ENCODE results near the gene SLC2A1.
"Not testable (repeated sequence)": the region's sequence is repeated elsewhere in the genome, so short reads cannot be mapped to it uniquely, and the experiment has no call there.

Gene SLC2A1

DNA sequence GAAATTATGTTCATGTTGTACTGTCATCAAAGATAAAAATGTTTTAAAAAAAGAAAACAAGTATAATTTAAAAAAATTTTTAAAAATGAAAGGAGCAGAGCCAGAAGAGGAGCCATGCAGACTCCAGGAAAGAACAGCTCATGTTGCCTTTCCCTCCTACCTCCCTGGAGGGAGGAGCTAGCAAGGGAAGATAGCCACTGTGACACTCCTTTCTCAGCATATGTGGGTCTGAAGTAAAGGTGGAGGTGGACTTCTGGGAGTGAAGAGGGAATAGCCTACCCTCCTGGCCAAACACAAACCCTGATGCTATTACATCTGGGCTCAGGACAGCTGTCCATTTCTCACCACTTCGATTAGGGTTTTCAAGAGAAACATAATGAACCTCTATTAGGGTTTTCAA, 54.2 kb downstream of the SLC2A1 start:
- no peak for DNase-seq (ENCODE audit: extremely low spot score)
- ChIA-PET CTCF (interaction anchor here (1.7 to 2.2 kb wide), 2 partner anchors 9 to 169 kb away, joined by 8 to 9 read pairs; no protein-coding TSS in a partner anchor), POLR2A (no interaction called here)
- TF ChIP-seq CTCF (IDR thresholded peaks at IDR 0.05; ENCODE audit: control extremely low read depth, extremely low read depth, low read depth, missing control alignments): no peak

GRCh38 chr1:42899960-42900359, 58.7 kb downstream of the SLC2A1 start:
- CTCF ChIA-PET: interaction anchor here (1.0 to 2.6 kb wide), 4 partner anchors 13 to 173 kb away, joined by 4 to 9 read pairs (median 6); no protein-coding TSS in a partner anchor
- POLR2A ChIA-PET; DNase-seq (ENCODE audit: extremely low spot score): not testable (repeated sequence)

GRCh38 chr1:42891465-42892138, 67.1 kb downstream of the SLC2A1 start:
- no peak for DNase-seq (ENCODE audit: extremely low spot score)

DNA sequence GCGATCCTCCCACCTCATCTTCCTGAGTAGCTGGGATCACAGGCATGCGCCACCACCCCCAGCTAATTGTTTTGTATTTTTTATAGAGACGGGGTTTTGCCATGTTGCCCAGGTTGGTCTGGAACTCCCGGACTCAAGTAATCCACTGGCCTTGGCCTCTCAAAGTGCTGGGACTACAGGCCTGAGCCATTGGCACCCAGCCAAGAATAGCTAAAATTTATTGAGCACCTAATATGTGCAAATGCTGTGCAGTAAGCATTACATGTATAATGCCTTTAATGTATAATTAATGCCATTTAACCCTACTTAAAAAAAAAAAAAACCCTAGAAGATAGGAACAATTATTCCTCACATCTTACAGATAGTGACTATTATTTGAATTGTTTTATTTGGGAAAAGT, 69.4 kb downstream of the SLC2A1 start:
- POLR2A ChIA-PET: no interaction called here
- CTCF ChIA-PET: interaction anchor here (1.4 to 1.8 kb wide), 3 partner anchors 9 to 184 kb away, joined by 3 to 5 read pairs (median 5); no protein-coding TSS in a partner anchor
- TF ChIP-seq CTCF (IDR thresholded peaks at IDR 0.05; ENCODE audit: control extremely low read depth, extremely low read depth, low read depth, missing control alignments): no peak
- no peak for DNase-seq (ENCODE audit: extremely low spot score)

More at GRCh38 chr1:42891465-42892138, 67.1 kb downstream of the SLC2A1 start:
- no peak for TF ChIP-seq CTCF (IDR thresholded peaks at IDR 0.05; ENCODE audit: control extremely low read depth, extremely low read depth, low read depth, missing control alignments)
- ChIA-PET POLR2A (no interaction called here), CTCF (no interaction called here)

GRCh38 chr1:42888013-42888633, 70.5 kb downstream of the SLC2A1 start:
- no peak for TF ChIP-seq CTCF (IDR thresholded peaks at IDR 0.05; ENCODE audit: control extremely low read depth, extremely low read depth, low read depth, missing control alignments)
- DNase-seq (ENCODE audit: extremely low spot score): no peak
- ChIA-PET POLR2A (no interaction called here), CTCF (interaction anchor here (0.7 to 1.8 kb wide), 2 partner anchors 27 to 186 kb away, joined by 3 to 5 read pairs; no protein-coding TSS in a partner anchor)

GRCh38 chr1:42887366-42887765, 71.3 kb downstream of the SLC2A1 start:
- DNase-seq (ENCODE audit: extremely low spot score): no peak
- no peak for TF ChIP-seq CTCF (IDR thresholded peaks at IDR 0.05; ENCODE audit: control extremely low read depth, extremely low read depth, low read depth, missing control alignments)
- ChIA-PET CTCF (interaction anchor here (1.8 kb wide), 1 partner anchor 186 kb away, joined by 5 read pairs; no protein-coding TSS in a partner anchor), POLR2A (no interaction called here)

GRCh38 chr1:42886800-42887199, 71.9 kb downstream of the SLC2A1 start:
- CTCF ChIA-PET: interaction anchor here (1.8 kb wide), 1 partner anchor 187 kb away, joined by 5 read pairs; no protein-coding TSS in a partner anchor
- DNase-seq (ENCODE audit: extremely low spot score): no peak
- POLR2A ChIA-PET: no interaction called here
- no peak for TF ChIP-seq CTCF (IDR thresholded peaks at IDR 0.05; ENCODE audit: control extremely low read depth, extremely low read depth, low read depth, missing control alignments)

Measured in GM10248 (cell line).